GM20000 (cell line): Measurements from ENCODE around the gene ZNF764.

Source experiments
- DNase-seq: peaks from one replicate; pipeline ENCODE4 v3.0.0; 2012; ENCODE audit warnings: low spot score
- TF ChIP-seq, protein P1 (sequence below): IDR thresholded peaks from 2 replicates; pipeline ENCODE4 v1.5.1; 2012; ENCODE audit warnings: mild to moderate bottlenecking, control low read depth; ENCODE audit errors: extremely low read depth, missing control alignments

ZNF764 gene

DNA sequence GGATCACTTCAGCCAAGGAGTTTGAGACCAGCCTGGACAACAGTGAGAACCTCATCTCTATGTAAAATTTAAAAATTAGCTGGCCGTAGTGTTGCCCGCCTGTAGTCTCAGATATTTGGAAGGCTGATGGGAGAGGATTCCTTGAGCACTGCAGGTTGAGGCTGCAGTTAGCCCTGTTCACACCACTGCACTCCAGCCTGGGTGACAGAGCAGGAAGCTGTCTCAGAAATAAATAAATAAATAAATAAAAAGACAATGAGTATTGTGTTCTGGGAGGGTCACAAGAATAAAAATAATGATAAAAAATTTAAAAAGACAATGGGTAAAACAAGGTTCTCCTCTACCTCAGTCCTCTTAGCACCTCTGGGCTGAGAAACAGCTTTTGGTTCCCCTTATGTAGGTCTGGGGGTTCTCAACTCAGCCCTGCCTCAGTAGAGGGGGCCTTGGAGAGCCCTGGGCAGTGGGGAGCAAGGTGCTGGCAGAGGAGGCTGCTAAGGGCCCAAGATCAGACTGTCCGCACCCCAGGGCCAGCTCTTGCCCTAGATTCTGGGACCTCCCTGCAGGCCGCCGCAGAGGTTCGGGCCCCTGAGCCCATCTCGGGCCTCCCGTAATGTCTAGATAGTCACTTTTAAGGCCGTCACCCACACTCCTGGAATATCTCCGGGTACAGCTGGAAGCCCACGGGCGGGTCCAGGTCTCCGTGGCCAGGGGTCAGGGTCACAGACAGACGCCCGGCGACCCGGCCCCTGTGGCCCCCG, 3.4 kb downstream of the ZNF764 start:
- TF ChIP-seq, protein P1, sequence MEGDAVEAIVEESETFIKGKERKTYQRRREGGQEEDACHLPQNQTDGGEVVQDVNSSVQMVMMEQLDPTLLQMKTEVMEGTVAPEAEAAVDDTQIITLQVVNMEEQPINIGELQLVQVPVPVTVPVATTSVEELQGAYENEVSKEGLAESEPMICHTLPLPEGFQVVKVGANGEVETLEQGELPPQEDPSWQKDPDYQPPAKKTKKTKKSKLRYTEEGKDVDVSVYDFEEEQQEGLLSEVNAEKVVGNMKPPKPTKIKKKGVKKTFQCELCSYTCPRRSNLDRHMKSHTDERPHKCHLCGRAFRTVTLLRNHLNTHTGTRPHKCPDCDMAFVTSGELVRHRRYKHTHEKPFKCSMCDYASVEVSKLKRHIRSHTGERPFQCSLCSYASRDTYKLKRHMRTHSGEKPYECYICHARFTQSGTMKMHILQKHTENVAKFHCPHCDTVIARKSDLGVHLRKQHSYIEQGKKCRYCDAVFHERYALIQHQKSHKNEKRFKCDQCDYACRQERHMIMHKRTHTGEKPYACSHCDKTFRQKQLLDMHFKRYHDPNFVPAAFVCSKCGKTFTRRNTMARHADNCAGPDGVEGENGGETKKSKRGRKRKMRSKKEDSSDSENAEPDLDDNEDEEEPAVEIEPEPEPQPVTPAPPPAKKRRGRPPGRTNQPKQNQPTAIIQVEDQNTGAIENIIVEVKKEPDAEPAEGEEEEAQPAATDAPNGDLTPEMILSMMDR = no peak
- no peak for DNase-seq

DNA sequence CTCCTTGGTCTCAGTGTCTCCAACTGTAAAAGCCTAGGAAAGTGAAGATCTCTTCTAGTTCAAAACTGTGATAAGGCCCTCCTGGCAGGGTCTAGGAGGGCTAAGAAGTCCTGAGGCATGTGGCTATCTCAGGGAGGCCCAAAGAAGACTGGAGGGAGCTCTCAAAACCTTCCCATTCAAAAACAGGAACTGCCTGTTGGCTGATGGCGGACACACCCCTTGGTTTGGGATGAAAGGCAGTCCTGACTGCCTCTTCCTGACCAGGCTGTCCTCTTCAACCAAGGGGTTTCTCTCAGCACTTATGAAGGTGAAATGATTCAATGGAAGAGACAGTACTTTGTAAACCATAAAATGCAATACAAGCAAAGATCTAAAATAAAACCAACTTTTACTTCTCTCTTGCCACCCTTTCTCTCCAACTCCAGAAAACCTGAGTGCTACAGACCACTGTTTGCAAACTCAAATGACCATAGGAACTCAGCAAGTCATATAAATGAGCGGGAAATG, 4.7 kb downstream of the ZNF764 start:
- TF ChIP-seq, protein P1 = no peak
- no peak for DNase-seq

DNA sequence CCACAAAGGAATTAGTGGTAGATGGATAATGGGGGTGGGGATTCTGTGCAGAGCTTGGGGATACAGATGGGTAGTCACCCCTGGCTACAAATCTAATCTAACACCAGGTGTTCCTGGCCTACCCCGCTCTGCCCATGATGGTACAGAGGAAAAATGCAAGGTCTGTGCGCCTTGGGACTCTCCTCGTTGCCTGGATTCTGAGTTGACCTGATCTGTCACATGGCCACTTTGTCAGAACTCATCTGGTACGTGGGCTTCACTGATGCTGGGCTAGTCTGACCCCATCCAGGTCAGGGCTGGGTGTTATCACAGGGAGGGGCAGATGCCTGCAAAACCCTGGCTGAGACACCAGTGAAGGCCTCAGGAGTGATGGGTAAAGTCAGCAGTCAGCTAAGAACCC, 5.2 kb downstream of the ZNF764 start:
- no peak for DNase-seq
- TF ChIP-seq, protein P1 = no peak

DNA sequence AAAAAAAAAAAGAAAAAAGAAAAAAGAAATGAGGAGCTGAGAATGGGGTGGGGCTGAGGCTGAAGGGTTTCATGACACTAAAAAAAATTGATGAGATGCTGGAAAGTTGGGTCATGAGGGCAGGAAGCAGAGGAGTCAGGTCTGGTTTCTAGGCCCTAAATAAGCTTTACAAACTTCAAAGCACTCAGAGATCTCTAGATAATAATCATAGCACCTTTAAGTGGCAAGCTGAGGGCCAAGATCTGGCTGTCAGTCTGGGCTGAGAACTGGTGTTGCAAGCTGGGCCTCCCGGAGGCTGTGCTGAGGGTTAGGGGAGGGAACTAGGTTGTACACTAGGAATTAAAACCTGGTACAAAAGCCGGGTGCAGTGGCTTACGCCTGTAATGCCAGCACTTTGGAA, 6.4 kb downstream of the ZNF764 start:
- no peak for DNase-seq
- TF ChIP-seq, protein P1 = no peak

DNA sequence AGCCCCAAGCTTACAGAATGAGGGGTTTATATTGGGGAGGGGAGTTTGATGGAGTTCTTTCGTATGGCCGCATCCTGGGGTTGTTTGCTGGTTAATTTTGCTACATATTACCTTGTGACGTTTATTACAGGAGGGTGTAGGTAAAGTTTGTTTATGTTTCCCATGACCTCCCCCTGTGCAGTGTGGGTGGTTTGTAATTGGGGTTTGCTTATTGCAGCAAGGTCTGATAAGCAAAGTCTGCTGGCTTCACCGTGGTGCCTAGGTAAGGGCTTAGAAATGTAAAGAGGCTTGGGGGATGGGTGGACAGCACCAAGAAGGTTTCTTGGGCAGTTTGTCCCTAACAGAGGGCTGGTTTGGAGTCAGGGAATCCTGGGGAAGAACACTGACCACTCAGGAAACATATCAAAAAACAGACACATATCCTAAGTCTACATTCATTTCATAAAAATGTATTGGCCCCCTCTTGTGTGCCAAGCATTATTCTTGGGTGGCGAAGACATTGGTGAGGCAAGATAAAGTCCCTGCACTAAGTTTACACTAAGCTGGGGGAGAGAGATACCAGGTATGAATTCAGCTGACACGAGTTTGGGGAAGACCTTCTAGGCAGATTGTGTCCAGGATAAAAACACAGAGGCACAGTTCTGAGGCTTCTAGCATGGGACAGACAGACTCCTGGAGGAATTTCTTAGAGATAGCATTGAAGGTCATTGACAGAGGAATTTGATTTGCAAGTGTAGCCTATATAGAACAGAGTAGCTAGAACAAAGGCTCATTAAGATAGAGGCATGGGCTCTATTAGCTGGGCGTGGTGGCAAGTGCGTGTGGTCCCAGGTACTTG, 9.5 kb downstream of the ZNF764 start:
- TF ChIP-seq, protein P1 = no peak

DNA sequence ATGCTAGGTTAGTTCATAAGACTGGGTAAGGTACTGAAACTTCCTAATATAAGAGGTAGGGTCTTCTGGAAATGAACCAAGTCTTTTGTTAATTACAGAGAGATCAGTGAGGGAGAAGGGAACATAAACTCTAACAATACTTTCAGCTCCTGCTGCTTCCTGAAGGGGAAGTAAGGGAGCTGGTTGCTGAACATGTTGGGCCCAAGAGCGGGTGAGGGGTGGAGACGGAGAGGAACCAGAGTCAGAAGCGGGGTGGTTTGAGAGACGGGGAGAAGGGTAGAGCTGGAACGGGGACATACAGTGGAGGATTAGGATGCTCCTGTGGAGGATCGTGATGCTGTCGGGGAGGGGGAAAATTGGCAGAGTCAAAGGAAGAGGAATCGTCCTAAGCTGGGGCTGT, 12.1 kb downstream of the ZNF764 start:
- no peak for DNase-seq
- TF ChIP-seq, protein P1 = no peak

More for the DNA sequence above, 9.5 kb downstream of the ZNF764 start:
- DNase-seq = no peak

DNA sequence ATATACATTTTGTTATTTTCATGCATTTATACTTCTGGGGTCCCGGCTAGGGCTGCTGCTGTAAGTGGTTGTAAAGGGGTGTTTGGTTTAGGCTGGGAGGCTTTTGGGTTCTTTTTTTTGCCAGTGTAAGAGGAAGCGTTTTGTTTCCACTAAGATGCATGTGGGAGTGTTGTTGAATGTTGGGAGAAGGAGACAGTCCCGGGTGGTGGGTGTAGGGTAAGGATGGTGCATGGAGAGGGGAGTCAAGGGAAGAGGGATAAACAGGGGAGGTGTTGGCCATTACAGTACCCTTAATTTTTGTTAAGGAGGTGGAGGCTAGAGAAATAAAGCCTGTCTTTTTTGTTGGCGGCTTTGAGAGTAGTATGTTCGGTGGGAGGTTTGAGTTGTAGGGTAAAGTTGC, 15.1 kb downstream of the ZNF764 start:
- no peak for DNase-seq
- TF ChIP-seq, protein P1 = no peak
